ENCODE measurements around the gene FNTB.

The FNTB gene

GRCh38 chr14:64983439-64984310 lies 3.0 kb upstream of the FNTB start:
- DNase-seq (ENCODE audit: low read depth), result peak; percentile 64

GRCh38 chr14:64987438-64987767 lies 708 bp downstream of the FNTB start:
- DNase-seq (ENCODE audit: low read depth), result no peak

GRCh38 chr14:64990296-64990695 lies 3.6 kb downstream of the FNTB start:
- DNase-seq (ENCODE audit: low read depth), result no peak

- DNase-seq (ENCODE audit: low read depth), result no peak
Observed at GRCh38 chr14:64990939-64991338, 4.2 kb downstream of the FNTB start.

DNA sequence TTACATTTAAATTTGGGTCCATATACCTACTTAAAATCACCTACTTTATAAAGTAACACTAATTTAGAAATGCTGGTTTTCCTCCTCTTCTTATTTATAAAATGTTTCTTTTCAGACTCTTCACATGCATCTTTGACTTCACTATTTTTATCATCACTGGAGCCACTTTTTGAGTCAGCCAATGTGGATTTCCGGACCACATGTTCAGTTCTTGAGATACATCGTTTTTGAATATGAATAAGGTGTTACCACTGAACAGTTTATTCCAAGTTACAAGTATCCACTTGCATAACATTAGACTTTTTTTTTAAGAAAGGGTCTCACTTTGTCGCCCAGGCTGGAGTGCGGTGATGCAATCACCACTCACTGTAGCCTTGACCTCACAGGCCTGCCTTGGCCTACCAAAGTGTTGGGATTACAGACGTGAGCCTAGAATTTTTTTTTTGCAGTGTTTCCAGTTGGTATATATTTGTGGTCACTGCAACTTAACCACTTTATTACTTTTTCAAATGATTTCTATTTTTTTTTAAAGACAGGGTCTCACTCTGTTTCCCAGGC lies 5.7 kb downstream of the FNTB start:
- no peak for DNase-seq (ENCODE audit: low read depth)

- peak; percentile 30 for DNase-seq (ENCODE audit: low read depth)
Observed at GRCh38 chr14:64993266-64993930, 6.7 kb downstream of the FNTB start.

DNA sequence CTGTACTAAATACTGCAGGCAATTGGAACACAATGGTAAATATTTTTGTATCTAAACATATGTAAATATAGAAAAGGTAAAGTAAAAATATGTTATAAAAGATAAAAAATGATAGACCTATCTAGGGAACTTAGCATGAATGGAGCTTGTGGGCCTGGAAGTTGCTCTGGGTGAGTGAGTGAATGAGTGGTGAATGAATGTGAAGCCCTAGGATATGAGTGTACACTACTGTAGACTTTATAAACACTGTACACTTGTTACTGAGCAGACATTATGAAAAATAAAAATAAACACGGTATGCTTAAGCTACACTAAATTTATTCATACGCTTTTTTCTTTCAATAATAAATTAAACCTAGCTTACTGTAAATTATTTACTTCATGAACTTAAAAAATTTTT lies 7.8 kb downstream of the FNTB start:
- no peak for DNase-seq (ENCODE audit: low read depth)

DNA sequence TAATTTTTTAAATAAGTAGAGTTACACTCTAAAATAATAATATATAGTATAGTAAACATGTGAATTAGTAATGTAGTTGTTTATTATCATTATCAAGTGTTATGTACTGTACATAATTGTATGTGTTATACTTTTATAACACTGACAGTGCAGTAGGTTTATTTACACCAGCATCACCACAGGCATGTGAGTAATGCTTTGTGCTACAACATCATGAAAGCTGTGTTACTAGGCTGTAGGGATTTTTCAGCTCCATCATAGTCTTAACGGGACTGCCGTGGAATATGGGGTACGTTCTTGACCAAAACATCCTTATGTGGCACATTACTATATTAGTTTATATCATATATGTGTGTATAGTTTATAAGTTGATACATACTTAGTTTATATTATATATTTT lies 8.6 kb downstream of the FNTB start:
- DNase-seq (ENCODE audit: low read depth), result peak; percentile 17

DNA sequence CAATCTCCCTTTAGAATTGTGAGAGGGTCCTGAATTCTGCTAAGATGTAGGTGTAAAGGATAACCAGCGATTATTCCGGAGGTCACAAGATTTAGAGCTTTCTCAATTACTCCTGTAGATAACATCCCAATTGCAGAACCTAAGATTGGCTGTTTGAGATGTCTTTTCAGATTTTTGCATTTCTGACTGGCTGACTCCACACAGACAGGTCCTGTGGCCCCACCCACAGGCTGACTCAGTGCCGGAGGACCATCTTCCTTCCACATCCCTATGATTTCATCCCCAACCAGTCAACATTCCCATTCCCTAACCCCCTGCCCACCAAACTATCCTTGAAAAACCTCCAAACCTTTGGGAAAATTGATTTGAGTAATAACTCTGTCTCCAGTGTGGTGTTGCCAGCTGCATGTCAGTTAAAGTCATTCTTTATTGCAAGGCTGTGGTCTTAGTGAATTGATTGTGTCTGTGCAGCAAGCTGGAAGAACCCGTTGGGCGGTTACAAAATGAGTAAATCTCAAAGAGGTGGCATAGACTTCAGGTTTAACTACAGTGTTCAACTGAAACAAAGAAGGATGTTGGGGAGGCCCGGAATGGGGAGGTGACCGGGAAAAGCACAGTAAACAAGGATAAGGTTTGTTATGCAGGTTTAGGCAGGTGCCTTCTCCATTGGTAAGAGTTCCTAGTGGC lies 10.6 kb downstream of the FNTB start:
- DNase-seq (ENCODE audit: low read depth), result no peak

GRCh38 chr14:64998455-64998931 lies 11.8 kb downstream of the FNTB start:
- DNase-seq (ENCODE audit: low read depth), result no peak

DNA sequence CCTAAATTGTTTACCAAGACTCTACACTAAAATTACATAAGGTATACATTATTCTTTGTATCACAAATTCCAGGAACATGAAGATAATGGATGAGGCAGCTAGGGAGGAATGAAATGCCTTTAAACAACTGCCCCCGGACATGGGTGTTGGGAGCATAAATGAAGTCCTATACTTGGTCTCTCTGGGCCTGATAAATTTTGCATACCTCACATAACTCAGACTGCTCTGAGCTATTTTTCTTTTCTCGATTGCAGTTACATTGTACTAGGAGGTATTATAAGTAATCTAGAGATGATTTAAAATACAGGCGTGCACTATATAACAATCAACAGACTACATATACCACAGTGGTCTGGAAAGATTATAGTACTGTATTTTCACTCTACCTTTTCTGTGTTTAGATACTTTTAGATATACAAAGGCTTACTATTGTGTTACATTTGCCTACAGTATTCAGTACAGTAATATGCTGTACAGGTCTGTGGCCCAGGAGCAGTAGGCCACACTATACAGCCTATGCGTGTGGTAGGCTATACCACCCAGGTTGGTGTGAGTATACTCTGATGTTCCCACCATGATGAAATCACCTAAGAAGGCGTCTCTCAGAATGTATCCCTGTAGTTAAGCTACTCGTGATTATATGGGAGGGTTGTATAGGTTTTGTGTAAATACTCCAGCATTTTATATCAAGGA lies 14.3 kb downstream of the FNTB start:
- peak; percentile 71 for DNase-seq (ENCODE audit: low read depth)

GRCh38 chr14:65001723-65002122 lies 15.0 kb downstream of the FNTB start:
- DNase-seq (ENCODE audit: low read depth), result no peak

DNA sequence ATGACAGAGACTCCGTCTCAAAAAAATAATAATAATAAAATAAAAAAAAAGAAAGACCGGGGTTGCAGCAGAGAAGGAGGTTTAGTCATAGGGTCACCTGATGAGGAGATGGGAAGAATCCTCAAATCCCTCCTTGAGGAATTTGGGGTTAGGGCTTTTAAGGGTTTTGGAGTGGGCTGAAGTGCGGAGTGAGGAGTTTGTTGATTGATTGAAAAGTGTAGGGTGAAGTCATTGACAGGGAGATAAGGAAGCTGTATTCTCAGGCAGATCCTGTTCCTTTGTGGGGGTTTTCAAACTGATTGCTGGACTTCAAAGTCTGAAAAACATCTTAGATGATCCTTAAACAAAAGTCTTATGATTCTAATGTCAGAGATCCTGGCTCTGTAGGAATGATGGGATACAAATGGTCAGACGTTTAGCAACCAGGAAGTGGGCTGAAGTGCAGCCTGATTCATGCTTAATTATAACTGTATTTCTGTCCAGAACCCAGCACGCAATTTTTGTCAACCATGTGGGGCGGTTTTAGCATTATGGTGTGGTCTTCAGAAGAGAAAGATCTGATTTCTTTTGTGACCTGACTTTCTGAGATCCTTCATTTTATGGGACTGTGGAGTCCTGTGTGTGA lies 16.0 kb downstream of the FNTB start:
- DNase-seq (ENCODE audit: low read depth), result peak; percentile 53

DNA sequence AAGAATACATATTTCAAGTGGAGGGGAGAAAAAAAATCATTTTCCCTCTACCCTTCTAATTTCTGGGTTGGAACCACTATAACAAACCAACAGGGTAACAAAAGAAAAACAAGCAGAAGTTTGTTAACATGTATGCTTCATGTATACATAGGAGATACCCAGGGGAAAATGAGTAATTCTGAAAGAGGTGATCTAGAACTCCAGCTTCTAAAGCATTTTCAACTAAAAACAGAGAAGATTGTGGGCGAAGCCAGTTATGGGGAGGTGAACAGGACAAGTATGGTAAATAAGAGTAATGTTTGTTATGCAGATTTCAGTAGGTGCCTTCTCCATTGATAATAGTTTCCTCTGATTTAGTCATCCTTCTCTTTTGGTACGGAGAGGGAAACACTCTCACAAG lies 16.7 kb downstream of the FNTB start:
- DNase-seq (ENCODE audit: low read depth), result no peak

DNA sequence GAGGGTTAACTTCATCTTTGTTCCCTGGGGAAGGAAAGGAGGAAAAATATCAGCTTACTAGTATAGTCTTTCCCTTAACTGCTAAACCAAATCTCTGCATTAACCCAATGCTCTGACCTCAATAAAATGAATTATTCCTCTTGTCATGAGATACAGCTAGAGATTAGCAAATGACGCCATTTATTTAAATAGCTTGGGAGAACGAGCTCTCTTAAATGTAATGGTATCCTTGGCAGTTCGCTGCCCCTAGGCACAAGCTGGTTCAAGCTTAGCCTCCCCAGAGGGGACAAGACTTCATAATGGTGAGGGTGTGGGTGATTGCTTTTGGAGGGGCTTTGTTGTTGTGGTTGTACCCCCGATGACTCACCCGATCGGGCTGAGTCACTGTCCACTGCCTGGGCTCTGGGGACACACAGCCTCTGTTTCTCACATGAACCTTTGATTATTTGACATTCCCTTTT lies 19.6 kb downstream of the FNTB start:
- no peak for DNase-seq (ENCODE audit: low read depth)

- no peak for DNase-seq (ENCODE audit: low read depth)
Observed at GRCh38 chr14:65007202-65007601, 20.5 kb downstream of the FNTB start.

- no peak for DNase-seq (ENCODE audit: low read depth)
Observed at GRCh38 chr14:65010211-65010931, 23.7 kb downstream of the FNTB start.

- no peak for DNase-seq (ENCODE audit: low read depth)
Observed at GRCh38 chr14:65011538-65011937, 24.8 kb downstream of the FNTB start.

DNA sequence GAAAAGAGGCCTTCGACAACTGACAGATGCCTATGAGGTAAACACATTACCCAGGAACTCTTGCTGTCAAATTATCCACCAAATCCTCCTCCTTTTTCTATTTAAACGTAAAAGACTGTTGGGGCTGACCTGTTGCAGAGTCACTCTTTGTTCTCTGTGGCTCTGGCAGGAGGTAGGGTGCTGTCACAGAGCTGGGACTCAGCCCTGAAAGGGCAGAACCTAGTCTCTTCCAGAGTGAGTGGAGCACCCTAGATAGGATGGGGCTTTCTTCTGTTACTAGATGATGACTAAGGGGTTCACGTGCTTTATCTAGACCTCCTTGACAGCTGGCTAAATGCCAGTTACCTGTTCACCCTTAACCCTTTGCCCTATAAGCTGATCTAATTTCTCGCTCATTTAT lies 25.7 kb downstream of the FNTB start:
- DNase-seq (ENCODE audit: low read depth), result no peak

- no peak for DNase-seq (ENCODE audit: low read depth)
Observed at GRCh38 chr14:65015391-65015790, 28.7 kb downstream of the FNTB start.

GRCh38 chr14:65016471-65016870 lies 29.8 kb downstream of the FNTB start:
- DNase-seq (ENCODE audit: low read depth), result no peak

All from amniotic epithelial cell (primary cell).